Mucosa of descending colon (tissue), 3 donors: ENCODE measurements around the gene MYZAP. TPM values are rescaled to one million over a fixed set of nuclear protein-coding genes. Genes with fewer than 3 reads are reported as not detected.
A peak's percentile ranks its signal among the peaks of the same experiment; 100 is the strongest.

Experiments
- ATAC-seq: fragments of 200-7000 bp; cut with Tn5 transposase; one replicate; pipeline ENCODE4 v1.9.1; 2020; ENCODE audit warnings: mild to moderate bottlenecking, moderate library complexity
- DNase-seq, 3 donors: peaks; one replicate each; pipeline ENCODE4 v3.0.0-alpha.2; 2020
- H3K36me3 ChIP-seq: fragments of 200-600 bp; one replicate; pipeline ENCODE4 v1.8.0; 2021; ENCODE audit warnings: low read depth, mild to moderate bottlenecking
- H3K4me1 ChIP-seq: fragments of 200-600 bp; one replicate; pipeline ENCODE4 v1.8.0; 2021; ENCODE audit warnings: low read depth, mild to moderate bottlenecking
- H3K4me3 ChIP-seq: fragments of 200-600 bp; one replicate; pipeline ENCODE4 v1.8.0; 2021; ENCODE audit warnings: mild to moderate bottlenecking
- H3K9me3 ChIP-seq: fragments of 200-600 bp; one replicate; pipeline ENCODE4 v1.8.0; 2021; ENCODE audit warnings: mild to moderate bottlenecking
- intact Hi-C, 2 donors: fragments of 100-400 bp; cut with DNase I in 1 of 2; cut with micrococcal nuclease in 1 of 2; formaldehyde crosslinking; loops; one replicate each; pipeline versions ENCODE4 v1.11.0 to v1.11.1; 2022; cut with DNase I, micrococcal nuclease
- total RNA-seq, 3 donors: library from RNA; stranded (reverse); fragmentation: NEBNext Ultra II Directional in 2 of 3; extraction: Animal tissue kit (Norgen Biotek cat#: 25700) in 2 of 3; gene quantifications; one replicate each; pipeline versions ENCODE4 v1.2.1 to v1.2.4, GENCODE V29; 2021 to 2023
- TF ChIP-seq, protein P1 (sequence below): fragments of 200-600 bp; IDR thresholded peaks from one replicate; pipeline ENCODE4 v1.8.0; 2022; ENCODE audit warnings: antibody characterized with exemption, mild to moderate bottlenecking
- donor health status: DM: no; HTN: no; CAD: no; lungs with moderate emphysema.
- donor health status: DM: no; HTN: no; CAD: no.
- donor health status: DM: no; HTN: yes; CAD: no.

The MYZAP gene
- total RNA-seq, 3 donors from 2014 or later: 17.5 to 18.8 (median 17.9) TPM

DNA sequence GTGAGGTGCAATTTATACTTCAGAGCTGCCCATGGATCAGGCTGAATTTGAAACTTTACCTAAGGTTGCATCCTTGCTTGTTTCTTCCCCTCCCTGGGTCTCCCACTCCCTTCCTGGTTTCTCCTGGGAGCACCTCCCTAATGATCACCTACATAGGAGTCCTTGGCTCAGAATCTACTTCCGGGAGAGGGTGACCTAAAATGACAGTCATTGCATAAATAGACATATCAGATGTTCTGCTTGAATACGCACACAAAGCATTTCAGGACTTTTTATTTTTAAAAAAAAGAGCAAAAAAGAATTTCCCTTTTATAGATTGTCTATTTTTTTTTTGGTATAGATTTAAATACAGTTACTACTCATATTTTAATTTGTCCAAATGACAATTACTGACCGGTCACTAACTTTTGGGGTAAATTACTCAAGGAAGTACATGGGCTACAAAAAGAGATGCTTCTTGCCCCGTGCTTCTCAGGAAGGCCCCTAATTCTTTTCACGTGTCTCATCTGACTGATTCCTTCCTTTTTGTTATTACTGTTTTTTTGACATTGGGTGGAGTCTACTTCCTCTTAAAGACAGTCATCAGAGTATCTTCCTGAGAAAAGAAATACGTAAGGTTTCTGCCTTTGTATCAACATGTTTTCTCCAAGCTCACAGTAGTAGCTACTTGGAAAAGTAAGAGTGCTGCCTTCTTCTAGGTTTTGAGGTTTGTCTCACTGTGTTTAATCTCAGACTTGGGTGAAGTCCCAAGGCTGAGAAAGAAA lies 4.9 kb upstream of the MYZAP start:
- Histone ChIP-seq H3K9me3 (peaks cover 11% of the 10 kb centered on the region), H3K36me3 (no peaks in the 10 kb centered on the region), H3K4me1 (peaks cover 10% of the 10 kb centered on the region), H3K4me3 (no peak overlapping the region)
- TF ChIP-seq, protein P1, sequence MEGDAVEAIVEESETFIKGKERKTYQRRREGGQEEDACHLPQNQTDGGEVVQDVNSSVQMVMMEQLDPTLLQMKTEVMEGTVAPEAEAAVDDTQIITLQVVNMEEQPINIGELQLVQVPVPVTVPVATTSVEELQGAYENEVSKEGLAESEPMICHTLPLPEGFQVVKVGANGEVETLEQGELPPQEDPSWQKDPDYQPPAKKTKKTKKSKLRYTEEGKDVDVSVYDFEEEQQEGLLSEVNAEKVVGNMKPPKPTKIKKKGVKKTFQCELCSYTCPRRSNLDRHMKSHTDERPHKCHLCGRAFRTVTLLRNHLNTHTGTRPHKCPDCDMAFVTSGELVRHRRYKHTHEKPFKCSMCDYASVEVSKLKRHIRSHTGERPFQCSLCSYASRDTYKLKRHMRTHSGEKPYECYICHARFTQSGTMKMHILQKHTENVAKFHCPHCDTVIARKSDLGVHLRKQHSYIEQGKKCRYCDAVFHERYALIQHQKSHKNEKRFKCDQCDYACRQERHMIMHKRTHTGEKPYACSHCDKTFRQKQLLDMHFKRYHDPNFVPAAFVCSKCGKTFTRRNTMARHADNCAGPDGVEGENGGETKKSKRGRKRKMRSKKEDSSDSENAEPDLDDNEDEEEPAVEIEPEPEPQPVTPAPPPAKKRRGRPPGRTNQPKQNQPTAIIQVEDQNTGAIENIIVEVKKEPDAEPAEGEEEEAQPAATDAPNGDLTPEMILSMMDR: no peak
- ATAC-seq (no peak), DNase-seq (no peak)
- intact Hi-C loops: no loop called here

- no peak for ATAC-seq
Measured at GRCh38 chr15:57589281-57589680, 2.4 kb upstream of the MYZAP start.

GRCh38 chr15:57589754-57590153 lies 1.9 kb upstream of the MYZAP start:
- DNase-seq: no peak
- peaks cover 5% of the 10 kb centered on the region for H3K4me1 ChIP-seq
- H3K36me3 ChIP-seq: no peaks in the 10 kb centered on the region
- no peak overlapping the region for H3K4me3 ChIP-seq
- TF ChIP-seq, protein P1: no peak
- no peaks in the 10 kb centered on the region for H3K9me3 ChIP-seq
- no peak for ATAC-seq
- intact Hi-C loops: no loop called here

More at GRCh38 chr15:57589281-57589680, 2.4 kb upstream of the MYZAP start:
- H3K36me3 ChIP-seq: no peaks in the 10 kb centered on the region
- intact Hi-C loops: no loop called here
- H3K4me1 ChIP-seq: peaks cover 5% of the 10 kb centered on the region
- H3K9me3 ChIP-seq: no peaks in the 10 kb centered on the region
- TF ChIP-seq, protein P1: no peak
- no peak for DNase-seq
- H3K4me3 ChIP-seq: no peak overlapping the region

DNA sequence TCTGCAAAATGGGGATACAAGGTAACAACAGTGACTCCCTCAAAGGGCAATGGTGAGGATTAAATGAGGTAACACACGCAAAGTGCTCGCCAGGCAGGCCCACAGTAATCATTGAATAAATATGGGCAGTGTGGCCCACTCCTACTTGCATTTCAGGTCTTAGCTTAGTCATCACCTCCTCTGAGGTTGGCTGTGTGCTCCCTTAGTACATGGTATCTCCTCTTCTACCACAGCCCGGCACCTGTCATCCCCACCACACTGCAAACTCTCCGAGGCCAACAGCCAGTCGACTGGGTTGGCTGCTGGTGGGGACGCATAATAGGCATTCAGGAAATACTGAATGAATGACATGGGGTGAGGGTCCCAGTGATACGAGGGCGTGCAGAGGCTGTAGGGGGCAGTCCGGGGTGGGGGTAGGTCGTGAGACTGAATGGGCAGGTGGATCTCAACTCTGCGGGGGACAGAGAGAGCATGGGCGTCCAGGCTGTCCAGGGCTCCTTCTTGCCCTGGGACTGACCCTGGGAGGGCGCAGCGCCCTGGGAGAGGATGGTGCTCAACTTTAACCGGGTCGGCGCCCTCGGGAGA lies 375 bp upstream of the MYZAP start:
- intact Hi-C loops: no loop called here
- TF ChIP-seq, protein P1: no peak
- no peak for DNase-seq
- Histone ChIP-seq H3K4me3 (peak overlapping the region; percentile 27), H3K9me3 (no peaks in the 10 kb centered on the region), H3K36me3 (no peaks in the 10 kb centered on the region), H3K4me1 (peaks cover 8% of the 10 kb centered on the region)
- peak; percentile 17 for ATAC-seq

GRCh38 chr15:57592426-57592825 lies 722 bp downstream of the MYZAP start:
- peak overlapping the region; percentile 27 for H3K4me3 ChIP-seq
- intact Hi-C loops: no loop called here
- no peaks in the 10 kb centered on the region for H3K9me3 ChIP-seq
- no peaks in the 10 kb centered on the region for H3K36me3 ChIP-seq
- peaks cover 8% of the 10 kb centered on the region for H3K4me1 ChIP-seq
- TF ChIP-seq, protein P1: no peak
- DNase-seq (no peak), ATAC-seq (no peak)
